ENCODE data around the gene MTMR10.

DNA sequence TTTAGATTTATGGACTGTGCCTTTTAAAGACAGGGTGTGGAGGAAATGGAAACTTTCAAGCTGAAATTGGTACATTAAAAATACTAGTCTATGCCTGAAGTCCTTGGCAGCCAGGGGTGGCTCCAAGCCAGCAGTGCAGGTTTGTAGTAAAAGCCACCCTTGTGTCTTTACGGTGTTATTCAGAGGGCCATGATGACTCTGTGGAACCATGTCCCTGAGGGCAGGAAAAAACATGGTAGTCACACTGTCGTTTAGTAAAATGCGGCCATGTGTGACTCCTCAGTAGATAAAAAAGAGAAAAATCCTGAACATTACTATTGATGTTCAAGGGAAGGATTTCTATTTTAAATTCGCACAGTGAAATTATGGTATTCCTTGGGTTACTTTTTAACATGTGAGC is 85.1 kb downstream of the MTMR10 start:
- TF ChIP-seq, protein P1, sequence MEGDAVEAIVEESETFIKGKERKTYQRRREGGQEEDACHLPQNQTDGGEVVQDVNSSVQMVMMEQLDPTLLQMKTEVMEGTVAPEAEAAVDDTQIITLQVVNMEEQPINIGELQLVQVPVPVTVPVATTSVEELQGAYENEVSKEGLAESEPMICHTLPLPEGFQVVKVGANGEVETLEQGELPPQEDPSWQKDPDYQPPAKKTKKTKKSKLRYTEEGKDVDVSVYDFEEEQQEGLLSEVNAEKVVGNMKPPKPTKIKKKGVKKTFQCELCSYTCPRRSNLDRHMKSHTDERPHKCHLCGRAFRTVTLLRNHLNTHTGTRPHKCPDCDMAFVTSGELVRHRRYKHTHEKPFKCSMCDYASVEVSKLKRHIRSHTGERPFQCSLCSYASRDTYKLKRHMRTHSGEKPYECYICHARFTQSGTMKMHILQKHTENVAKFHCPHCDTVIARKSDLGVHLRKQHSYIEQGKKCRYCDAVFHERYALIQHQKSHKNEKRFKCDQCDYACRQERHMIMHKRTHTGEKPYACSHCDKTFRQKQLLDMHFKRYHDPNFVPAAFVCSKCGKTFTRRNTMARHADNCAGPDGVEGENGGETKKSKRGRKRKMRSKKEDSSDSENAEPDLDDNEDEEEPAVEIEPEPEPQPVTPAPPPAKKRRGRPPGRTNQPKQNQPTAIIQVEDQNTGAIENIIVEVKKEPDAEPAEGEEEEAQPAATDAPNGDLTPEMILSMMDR (IDR thresholded peaks at IDR 0.05), result no peak
- TF ChIP-seq POLR2AphosphoS5 (IDR thresholded peaks at IDR 0.05) (no peak), POLR2A (IDR thresholded peaks at IDR 0.05) (no peak)
